ENCODE results near the gene ARRB1. TPM values are rescaled to one million over a fixed set of nuclear protein-coding genes. Genes with fewer than 3 reads are reported as not detected.

Gene ARRB1
- total RNA-seq, 1 donor from 2014 or later: 38.0 TPM

DNA sequence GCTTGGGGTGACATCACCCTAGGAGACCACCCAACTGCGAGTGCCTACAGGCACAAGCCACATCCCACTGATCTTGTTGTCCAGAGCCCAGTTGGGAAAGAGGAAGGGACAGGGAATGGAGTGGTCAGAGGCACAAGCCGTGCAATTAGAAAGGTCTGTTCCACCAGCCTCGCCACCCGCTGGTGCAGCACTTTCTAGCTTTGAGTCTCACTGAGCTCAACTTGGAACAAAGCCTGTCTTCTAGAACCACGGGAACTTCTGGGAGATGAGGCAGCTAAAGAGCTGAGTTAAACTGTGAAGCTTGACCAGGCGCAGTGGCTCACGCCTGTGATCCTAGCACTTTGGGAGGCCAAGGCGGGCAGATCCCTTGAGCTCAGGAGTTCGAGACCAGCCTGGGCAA is 81.6 kb downstream of the ARRB1 start:
- no peak overlapping the region for H3K27ac Mint-ChIP-seq (ENCODE audit: unreplicated experiment)
- no peak for DNase-seq
- peaks cover 9% of the 10 kb centered on the region for H3K9me3 Mint-ChIP-seq (ENCODE audit: unreplicated experiment)
- peaks cover 6% of the 10 kb centered on the region for H3K27me3 Mint-ChIP-seq (ENCODE audit: unreplicated experiment)
- TF ChIP-seq, protein P1, sequence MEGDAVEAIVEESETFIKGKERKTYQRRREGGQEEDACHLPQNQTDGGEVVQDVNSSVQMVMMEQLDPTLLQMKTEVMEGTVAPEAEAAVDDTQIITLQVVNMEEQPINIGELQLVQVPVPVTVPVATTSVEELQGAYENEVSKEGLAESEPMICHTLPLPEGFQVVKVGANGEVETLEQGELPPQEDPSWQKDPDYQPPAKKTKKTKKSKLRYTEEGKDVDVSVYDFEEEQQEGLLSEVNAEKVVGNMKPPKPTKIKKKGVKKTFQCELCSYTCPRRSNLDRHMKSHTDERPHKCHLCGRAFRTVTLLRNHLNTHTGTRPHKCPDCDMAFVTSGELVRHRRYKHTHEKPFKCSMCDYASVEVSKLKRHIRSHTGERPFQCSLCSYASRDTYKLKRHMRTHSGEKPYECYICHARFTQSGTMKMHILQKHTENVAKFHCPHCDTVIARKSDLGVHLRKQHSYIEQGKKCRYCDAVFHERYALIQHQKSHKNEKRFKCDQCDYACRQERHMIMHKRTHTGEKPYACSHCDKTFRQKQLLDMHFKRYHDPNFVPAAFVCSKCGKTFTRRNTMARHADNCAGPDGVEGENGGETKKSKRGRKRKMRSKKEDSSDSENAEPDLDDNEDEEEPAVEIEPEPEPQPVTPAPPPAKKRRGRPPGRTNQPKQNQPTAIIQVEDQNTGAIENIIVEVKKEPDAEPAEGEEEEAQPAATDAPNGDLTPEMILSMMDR (IDR thresholded peaks at IDR 0.05; ENCODE audit: partially characterized antibody, unreplicated experiment): no peak
- no peaks in the 10 kb centered on the region for H3K36me3 Mint-ChIP-seq (ENCODE audit: unreplicated experiment)
- H3K4me3 Mint-ChIP-seq (ENCODE audit: unreplicated experiment): no peak overlapping the region
- H3K4me1 Mint-ChIP-seq (ENCODE audit: low read depth, unreplicated experiment): peaks cover 3% of the 10 kb centered on the region

DNA sequence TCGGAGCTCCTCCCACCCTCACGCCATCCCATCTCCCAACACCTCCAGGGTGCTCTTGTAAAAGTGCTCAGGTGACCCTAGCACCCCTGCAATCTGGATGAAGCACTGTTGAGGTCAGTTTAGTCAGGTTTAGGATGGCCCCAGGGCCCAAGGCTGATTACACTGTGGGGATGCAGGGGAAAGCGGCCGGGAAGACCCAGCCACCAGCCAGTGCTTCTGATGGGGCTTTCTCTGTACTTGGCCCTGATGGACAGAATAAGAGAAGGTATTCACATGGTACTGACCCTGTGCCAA is 82.1 kb downstream of the ARRB1 start:
- Mint-ChIP-seq H3K27me3 (ENCODE audit: unreplicated experiment) (peaks cover 6% of the 10 kb centered on the region), H3K4me1 (ENCODE audit: low read depth, unreplicated experiment) (peaks cover 3% of the 10 kb centered on the region), H3K27ac (ENCODE audit: unreplicated experiment) (no peak overlapping the region), H3K36me3 (ENCODE audit: unreplicated experiment) (no peaks in the 10 kb centered on the region), H3K4me3 (ENCODE audit: unreplicated experiment) (no peak overlapping the region), H3K9me3 (ENCODE audit: unreplicated experiment) (peaks cover 9% of the 10 kb centered on the region)
- TF ChIP-seq, protein P1 (IDR thresholded peaks at IDR 0.05; ENCODE audit: partially characterized antibody, unreplicated experiment): no peak
- DNase-seq: no peak

DNA sequence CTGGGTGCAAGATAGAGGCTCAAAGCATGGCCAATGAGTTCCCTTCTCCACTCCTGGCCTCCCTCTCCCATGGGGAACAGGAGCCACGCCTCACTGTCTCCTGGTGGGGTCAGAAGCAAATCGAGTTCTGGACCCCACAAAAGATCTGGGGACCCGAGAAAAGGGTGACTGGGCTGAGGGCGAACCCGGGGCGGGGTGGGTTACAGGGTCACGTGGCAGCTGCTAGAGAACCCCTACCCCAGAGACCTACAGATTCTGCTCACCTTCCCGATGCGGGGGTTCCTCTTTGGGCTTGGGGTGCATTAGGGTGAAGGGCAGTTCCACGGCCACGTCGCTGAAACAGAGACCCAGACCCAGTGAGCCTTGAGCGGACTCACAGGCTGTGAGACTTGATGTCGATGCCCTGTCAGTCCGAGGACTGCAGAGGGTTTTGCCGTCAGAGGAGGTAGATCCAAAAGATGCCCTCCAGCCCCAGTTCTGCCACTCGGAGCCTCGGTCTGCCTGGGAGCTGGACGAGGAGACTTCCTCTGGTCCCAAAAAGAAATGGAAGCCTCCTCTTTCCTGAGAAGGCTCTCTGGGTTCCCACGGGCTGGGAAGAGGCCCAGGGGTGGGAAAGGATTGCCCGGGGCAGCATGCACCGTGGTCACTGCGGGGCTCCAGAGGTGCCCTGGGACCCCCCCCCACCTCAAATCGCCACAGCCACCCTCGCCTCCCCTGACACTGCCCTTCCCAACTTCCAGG is 82.7 kb downstream of the ARRB1 start:
- Mint-ChIP-seq H3K9me3 (ENCODE audit: unreplicated experiment) (peaks cover 8% of the 10 kb centered on the region), H3K4me1 (ENCODE audit: low read depth, unreplicated experiment) (peaks cover 3% of the 10 kb centered on the region), H3K4me3 (ENCODE audit: unreplicated experiment) (no peak overlapping the region), H3K27ac (ENCODE audit: unreplicated experiment) (no peak overlapping the region), H3K27me3 (ENCODE audit: unreplicated experiment) (peaks cover 6% of the 10 kb centered on the region), H3K36me3 (ENCODE audit: unreplicated experiment) (no peaks in the 10 kb centered on the region)
- peak; percentile 6 for DNase-seq
- TF ChIP-seq, protein P1 (IDR thresholded peaks at IDR 0.05; ENCODE audit: partially characterized antibody, unreplicated experiment): no peak

DNA sequence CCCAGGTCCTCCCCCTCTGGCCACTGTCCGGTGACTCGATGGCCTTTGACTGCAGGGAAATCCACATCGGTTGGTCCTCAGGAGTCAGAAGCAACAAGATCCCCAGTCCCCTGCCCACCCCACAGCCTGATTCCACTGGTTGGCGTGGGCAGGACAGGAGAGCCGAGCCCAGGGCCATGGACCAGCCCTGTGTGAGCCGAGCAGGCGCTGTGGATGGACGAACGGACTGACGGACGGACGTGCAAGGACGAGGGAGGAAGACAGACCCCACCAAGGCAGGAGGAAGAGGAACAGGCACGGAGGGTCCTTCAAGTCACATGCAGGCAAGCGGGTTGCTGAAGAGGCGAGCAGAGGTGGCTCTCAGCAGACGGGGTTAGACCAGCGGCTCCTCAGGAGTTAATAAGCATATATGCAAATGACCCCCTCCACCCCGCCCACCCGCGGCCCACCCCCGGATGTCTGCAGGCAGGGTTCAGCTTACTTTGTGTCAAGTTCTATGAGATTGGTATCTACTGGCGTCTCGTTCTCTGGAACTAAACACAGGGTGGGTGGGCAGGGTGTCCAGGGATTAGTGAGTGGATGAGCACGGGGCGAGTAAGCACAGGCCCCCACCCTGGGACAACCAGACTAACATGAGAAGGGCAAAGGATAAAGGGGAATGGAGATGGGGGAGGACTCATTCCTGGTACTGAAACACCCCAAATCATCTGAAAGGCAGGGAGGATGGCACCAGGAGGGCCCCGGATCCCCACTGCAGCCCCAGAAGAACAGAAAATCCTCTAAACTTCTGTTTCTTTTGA is 84.1 kb downstream of the ARRB1 start:
- H3K27me3 Mint-ChIP-seq (ENCODE audit: unreplicated experiment): peaks cover 6% of the 10 kb centered on the region
- no peaks in the 10 kb centered on the region for H3K36me3 Mint-ChIP-seq (ENCODE audit: unreplicated experiment)
- peaks cover 8% of the 10 kb centered on the region for H3K9me3 Mint-ChIP-seq (ENCODE audit: unreplicated experiment)
- H3K27ac Mint-ChIP-seq (ENCODE audit: unreplicated experiment): no peak overlapping the region
- no peak overlapping the region for H3K4me3 Mint-ChIP-seq (ENCODE audit: unreplicated experiment)
- TF ChIP-seq, protein P1 (IDR thresholded peaks at IDR 0.05; ENCODE audit: partially characterized antibody, unreplicated experiment): no peak
- peak; percentile 9 for DNase-seq
- H3K4me1 Mint-ChIP-seq (ENCODE audit: low read depth, unreplicated experiment): peaks cover 3% of the 10 kb centered on the region

Measured in glutamatergic neuron (in vitro differentiated cells).